Panc1 (cell line): ENCODE measurements around the gene MEGF11. TPM values are rescaled to one million over a fixed set of nuclear protein-coding genes. Genes with fewer than 3 reads are reported as not detected.

Source experiments
- ATAC-seq: fragments of 200-7000 bp; cut with Tn5 transposase; 2 replicates; pipeline ENCODE4 v1.9.1; 2020; ENCODE audit warnings: mild to moderate bottlenecking, moderate library complexity
- BruUV-seq: library from RNA; stranded (reverse); fragments of 400-500 nt; replicated peaks from 2 replicates; lab custom pipeline; 2021; lab: Mats Ljungman, UMichigan
- CTCF ChIA-PET: fragments of 300-600 bp; sonication (Branson Sonifier 250); formaldehyde crosslinking; loops from one replicate; lab custom pipeline; 2022; ENCODE audit warnings: antibody characterized with exemption; lab: Charles Lee
- POLR2A ChIA-PET: fragments of 300-600 bp; sonication (Branson Sonifier 250); formaldehyde crosslinking; loops from one replicate; lab custom pipeline; 2022; ENCODE audit warnings: antibody characterized with exemption; lab: Charles Lee
- DNase-seq: peaks from one replicate; pipeline ENCODE4 v3.0.0-alpha.2; 2010; ENCODE audit warnings: low read depth, low spot score
- H3K27ac ChIP-seq: 2 replicates; pipeline ENCODE4 v1.5.1; 2011; ENCODE audit warnings: mild to moderate bottlenecking, low read length, inconsistent platforms
- H3K27me3 ChIP-seq: fragments of 200-500 bp; sonication (Bioruptor generic); 2 replicates; pipeline ENCODE4 v1.6.0; 2014; ENCODE audit warnings: low read length, inconsistent platforms; ENCODE audit not compliant: control insufficient read depth, insufficient read depth
- H3K36me3 ChIP-seq: fragments of 200-500 bp; sonication (Bioruptor generic); 2 replicates; pipeline ENCODE4 v1.5.1; 2014; ENCODE audit warnings: inconsistent platforms, mild to moderate bottlenecking, low read length, moderate library complexity; ENCODE audit not compliant: control insufficient read depth, insufficient read depth
- H3K4me1 ChIP-seq: 2 replicates; pipeline ENCODE4 v1.5.1; 2011; ENCODE audit warnings: inconsistent platforms, mild to moderate bottlenecking, low read length, moderate library complexity; ENCODE audit not compliant: control insufficient read depth, insufficient read depth
- H3K4me3 ChIP-seq, 2 experiments: 2 replicates each; pipeline ENCODE4 v1.5.1; 2011 to 2012; ENCODE audit warnings: low read depth in 2 of 2, low read length in 2 of 2, mild to moderate bottlenecking in 2 of 2, inconsistent platforms in 1 of 2, moderate library complexity in 1 of 2
- H3K9me3 ChIP-seq: fragments of 200-500 bp; sonication (Bioruptor generic); 2 replicates; pipeline ENCODE4 v1.5.1; 2014; ENCODE audit warnings: low read depth, mild to moderate bottlenecking, inconsistent platforms, low read length, moderate library complexity; ENCODE audit not compliant: control insufficient read depth, insufficient read depth
- CTCF ChIP-seq: fragments of 450-650 bp; IDR thresholded peaks from 2 replicates; pipeline ENCODE4 v1.5.1; 2017; ENCODE audit warnings: mild to moderate bottlenecking
- POLR2AphosphoS5 ChIP-seq: IDR thresholded peaks from 2 replicates; pipeline ENCODE4 v1.6.1; 2012; ENCODE audit warnings: mild to moderate bottlenecking, low read depth, low read length, moderate library complexity
- SIN3A ChIP-seq: IDR thresholded peaks from 2 replicates; pipeline ENCODE4 v1.6.1; 2012; ENCODE audit warnings: low read depth, mild to moderate bottlenecking, low read length, moderate library complexity, borderline replicate concordance; ENCODE audit not compliant: insufficient read depth
- TCF7L2 ChIP-seq: IDR thresholded peaks from 2 replicates; pipeline ENCODE4 v1.6.1; 2011; ENCODE audit warnings: mild to moderate bottlenecking, low read depth, low read length, inconsistent platforms
- in situ Hi-C: cut with HindIII; loops from 2 replicates; pipeline ENCODE4 v1.10.0; 2016; ENCODE audit warnings: low sequenced_read_pairs, low pct_unique_long_range_greater_than_20kb
- intact Hi-C: fragments of 100-400 bp; cut with micrococcal nuclease; formaldehyde crosslinking; loops from one replicate; pipeline ENCODE4 v1.10.0; 2022; ENCODE audit not compliant: unreplicated experiment
- total RNA-seq: library from RNA; stranded (reverse); gene quantifications from one replicate; pipeline ENCODE4 v1.2.1, GENCODE V29; 2021; ENCODE audit not compliant: unreplicated experiment
- TF ChIP-seq, protein P1 (sequence below), 2 experiments: IDR thresholded peaks; 2 replicates each; pipeline ENCODE4 v1.6.1; 2011 to 2012; ENCODE audit warnings: low read depth in 2 of 2, control low read depth in 1 of 2, low read length in 1 of 2, mild to moderate bottlenecking in 1 of 2, moderate library complexity in 1 of 2; ENCODE audit not compliant: insufficient read depth in 1 of 2

Gene MEGF11
- total RNA-seq, 1 experiment from 2014 or later: 0.95 TPM

DNA sequence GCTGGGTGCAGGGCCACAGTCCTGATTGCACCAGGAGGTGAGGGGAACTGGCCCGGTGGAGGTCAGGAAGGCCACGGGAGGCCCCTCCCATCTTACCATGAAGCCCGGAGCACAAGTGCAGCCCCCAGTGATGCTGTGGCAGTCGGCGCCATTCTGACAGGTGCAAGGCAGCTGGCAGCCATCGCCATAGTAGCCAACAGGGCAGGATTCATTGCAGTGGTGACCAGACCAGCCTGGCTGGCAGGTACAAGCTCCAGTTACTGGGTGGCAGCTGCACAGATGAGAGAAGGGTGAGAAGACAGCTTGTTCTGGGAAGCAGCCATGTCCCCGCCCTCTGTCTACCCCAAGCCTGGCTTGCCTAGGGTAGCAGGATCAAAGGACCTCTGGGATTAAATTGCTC lies 296.1 kb downstream of the MEGF11 start:
- H3K27ac ChIP-seq: no peak overlapping the region
- TF ChIP-seq, protein P1, sequence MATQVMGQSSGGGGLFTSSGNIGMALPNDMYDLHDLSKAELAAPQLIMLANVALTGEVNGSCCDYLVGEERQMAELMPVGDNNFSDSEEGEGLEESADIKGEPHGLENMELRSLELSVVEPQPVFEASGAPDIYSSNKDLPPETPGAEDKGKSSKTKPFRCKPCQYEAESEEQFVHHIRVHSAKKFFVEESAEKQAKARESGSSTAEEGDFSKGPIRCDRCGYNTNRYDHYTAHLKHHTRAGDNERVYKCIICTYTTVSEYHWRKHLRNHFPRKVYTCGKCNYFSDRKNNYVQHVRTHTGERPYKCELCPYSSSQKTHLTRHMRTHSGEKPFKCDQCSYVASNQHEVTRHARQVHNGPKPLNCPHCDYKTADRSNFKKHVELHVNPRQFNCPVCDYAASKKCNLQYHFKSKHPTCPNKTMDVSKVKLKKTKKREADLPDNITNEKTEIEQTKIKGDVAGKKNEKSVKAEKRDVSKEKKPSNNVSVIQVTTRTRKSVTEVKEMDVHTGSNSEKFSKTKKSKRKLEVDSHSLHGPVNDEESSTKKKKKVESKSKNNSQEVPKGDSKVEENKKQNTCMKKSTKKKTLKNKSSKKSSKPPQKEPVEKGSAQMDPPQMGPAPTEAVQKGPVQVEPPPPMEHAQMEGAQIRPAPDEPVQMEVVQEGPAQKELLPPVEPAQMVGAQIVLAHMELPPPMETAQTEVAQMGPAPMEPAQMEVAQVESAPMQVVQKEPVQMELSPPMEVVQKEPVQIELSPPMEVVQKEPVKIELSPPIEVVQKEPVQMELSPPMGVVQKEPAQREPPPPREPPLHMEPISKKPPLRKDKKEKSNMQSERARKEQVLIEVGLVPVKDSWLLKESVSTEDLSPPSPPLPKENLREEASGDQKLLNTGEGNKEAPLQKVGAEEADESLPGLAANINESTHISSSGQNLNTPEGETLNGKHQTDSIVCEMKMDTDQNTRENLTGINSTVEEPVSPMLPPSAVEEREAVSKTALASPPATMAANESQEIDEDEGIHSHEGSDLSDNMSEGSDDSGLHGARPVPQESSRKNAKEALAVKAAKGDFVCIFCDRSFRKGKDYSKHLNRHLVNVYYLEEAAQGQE (IDR thresholded peaks at IDR 0.05; ENCODE audit: insufficient read depth in 1 of 2, low read depth in 2 of 2, low read length in 1 of 2): no peak
- TF ChIP-seq POLR2AphosphoS5 (no peak), CTCF (no peak), SIN3A (no peak), TCF7L2 (no peak)
- in situ Hi-C loops: no loop called here
- no peaks in the 10 kb centered on the region; the same call in 1 of the 2 replicates for H3K27me3 ChIP-seq
- H3K4me1 ChIP-seq: peaks cover 10% of the 10 kb centered on the region
- ChIA-PET CTCF (no interaction called here), POLR2A (no interaction called here)
- DNase-seq: no peak
- no peaks in the 10 kb centered on the region for H3K36me3 ChIP-seq
- no peaks in the 10 kb centered on the region for H3K9me3 ChIP-seq
- no peak overlapping the region for H3K4me3 ChIP-seq
- no peak for ATAC-seq
- intact Hi-C loops: no loop called here
- BruUV-seq: no TSS peak

- POLR2A ChIA-PET: no interaction called here
- DNase-seq (no peak), ATAC-seq (no peak)
- Histone ChIP-seq H3K27ac (no peak overlapping the region), H3K9me3 (no peaks in the 10 kb centered on the region), H3K4me1 (peaks cover 10% of the 10 kb centered on the region), H3K27me3 (no peaks in the 10 kb centered on the region; the same call in 1 of the 2 replicates), H3K36me3 (no peaks in the 10 kb centered on the region), H3K4me3 (no peak overlapping the region)
- no TSS peak for BruUV-seq
- in situ Hi-C loops: no loop called here
- CTCF ChIA-PET: no interaction called here
- TF ChIP-seq TCF7L2 (no peak), POLR2AphosphoS5 (no peak), CTCF (no peak), SIN3A (no peak)
- TF ChIP-seq, protein P1 (IDR thresholded peaks at IDR 0.05; ENCODE audit: insufficient read depth in 1 of 2, low read depth in 2 of 2, low read length in 1 of 2): no peak
- intact Hi-C loops: no loop called here
Observed at GRCh38 chr15:65956899-65957298, 296.7 kb downstream of the MEGF11 start.
